AML-193 (cell line): ENCODE results near the gene TAMALIN.

Experiments used
- DNase-seq, 2 experiments: peaks; one replicate each; lab custom pipeline; 2025; lab: John Stamatoyannopoulos, UW

TAMALIN gene

DNA sequence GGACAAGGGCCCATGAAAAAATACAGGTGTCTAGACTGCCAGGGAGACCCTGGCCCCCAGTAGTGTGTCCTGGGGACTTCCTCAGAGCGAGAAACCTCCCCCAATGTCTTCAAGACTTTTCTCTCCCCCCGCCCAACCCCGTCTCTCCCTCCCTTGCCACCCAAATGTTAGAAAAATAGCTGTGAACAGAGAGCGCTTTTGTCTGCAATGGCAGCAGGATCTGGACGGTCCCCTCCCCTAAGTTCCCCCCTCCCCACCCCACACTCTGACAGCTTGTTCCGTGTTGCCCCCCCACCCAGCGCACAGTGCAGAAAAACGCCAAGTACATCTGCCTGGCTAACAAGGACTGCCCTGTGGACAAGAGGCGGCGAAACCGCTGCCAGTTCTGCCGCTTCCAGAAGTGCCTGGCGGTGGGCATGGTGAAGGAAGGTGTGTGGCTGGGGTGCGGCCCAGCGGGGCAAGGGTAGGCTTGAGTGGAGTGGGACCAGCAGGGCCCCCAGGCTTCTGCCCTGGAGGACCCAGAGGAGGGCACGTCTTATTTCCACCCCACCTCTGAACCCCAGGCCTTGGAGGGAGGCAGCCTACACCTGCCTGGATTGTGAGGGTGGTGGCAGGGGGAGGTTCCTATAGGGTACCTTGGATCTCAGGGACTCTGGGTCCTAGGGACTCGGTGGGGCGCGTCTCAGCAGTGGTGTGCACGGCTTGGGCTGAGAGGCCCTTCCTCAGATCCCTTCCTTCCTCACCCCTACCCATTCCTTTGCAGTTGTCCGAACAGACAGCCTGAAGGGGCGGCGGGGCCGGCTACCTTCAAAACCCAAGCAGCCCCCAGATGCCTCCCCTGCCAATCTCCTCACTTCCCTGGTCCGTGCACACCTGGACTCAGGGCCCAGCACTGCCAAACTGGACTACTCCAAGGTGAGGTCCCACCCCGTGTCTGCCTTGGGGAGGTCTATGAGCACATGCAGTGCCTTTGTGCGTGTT, 49.3 kb downstream of the TAMALIN start:
- DNase-seq = no peak

- no peak for DNase-seq
Measured at GRCh38 chr12:52056801-52057637, 50.3 kb downstream of the TAMALIN start.

GRCh38 chr12:52057638-52058576, 51.2 kb downstream of the TAMALIN start:
- no peak for DNase-seq

DNA sequence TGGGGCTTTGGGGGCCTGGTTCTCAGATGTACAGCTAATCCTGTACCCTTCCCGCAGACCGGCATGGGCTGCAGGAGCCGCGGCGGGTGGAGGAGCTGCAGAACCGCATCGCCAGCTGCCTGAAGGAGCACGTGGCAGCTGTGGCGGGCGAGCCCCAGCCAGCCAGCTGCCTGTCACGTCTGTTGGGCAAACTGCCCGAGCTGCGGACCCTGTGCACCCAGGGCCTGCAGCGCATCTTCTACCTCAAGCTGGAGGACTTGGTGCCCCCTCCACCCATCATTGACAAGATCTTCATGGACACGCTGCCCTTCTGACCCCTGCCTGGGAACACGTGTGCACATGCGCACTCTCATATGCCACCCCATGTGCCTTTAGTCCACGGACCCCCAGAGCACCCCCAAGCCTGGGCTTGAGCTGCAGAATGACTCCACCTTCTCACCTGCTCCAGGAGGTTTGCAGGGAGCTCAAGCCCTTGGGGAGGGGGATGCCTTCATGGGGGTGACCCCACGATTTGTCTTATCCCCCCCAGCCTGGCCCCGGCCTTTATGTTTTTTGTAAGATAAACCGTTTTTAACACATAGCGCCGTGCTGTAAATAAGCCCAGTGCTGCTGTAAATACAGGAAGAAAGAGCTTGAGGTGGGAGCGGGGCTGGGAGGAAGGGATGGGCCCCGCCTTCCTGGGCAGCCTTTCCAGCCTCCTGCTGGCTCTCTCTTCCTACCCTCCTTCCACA, 52.0 kb downstream of the TAMALIN start:
- DNase-seq = no peak

DNA sequence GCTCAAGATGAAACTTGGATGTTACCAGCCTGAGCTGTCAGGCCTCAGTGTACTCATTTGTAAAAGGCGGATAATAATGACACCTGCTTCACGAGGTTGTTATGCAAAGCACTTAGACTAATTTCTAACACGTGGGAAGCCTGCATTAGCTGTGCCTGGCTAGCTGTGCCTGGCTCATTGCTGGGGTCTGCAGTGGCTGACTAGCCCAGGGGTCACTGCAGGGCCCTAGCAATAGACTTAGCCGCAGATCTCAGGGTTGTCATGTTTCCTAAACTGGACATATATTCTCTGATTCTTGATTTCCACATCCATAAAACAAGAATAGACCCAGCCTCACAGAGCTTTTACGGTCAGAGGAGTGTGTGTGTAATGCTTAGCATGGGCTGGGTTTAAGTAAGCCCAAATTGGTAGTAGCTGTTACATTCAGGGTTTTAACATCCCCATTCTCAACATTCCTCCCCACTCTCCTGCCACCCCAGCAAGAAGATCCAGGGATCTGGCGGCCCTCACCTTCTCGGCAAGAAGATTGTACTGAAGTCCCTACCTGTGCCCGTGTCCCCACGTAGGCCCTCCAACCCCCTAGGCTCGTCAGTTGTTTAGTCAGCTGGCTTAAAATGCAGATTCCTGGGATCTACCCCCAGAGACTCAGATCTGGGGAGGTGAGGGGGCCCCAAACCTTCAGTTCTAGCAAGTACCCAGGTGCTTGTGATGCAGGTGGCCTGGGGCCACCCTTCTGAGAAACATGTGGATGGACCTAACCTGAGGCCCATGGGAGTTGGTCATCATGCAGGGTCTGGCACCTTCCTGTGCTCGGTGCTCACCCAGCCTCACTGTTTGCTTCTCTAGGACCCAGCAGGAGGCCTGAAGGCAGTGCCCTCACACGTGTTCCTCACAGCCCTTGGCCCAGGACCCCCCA, 53.1 kb downstream of the TAMALIN start:
- DNase-seq = no peak

DNA sequence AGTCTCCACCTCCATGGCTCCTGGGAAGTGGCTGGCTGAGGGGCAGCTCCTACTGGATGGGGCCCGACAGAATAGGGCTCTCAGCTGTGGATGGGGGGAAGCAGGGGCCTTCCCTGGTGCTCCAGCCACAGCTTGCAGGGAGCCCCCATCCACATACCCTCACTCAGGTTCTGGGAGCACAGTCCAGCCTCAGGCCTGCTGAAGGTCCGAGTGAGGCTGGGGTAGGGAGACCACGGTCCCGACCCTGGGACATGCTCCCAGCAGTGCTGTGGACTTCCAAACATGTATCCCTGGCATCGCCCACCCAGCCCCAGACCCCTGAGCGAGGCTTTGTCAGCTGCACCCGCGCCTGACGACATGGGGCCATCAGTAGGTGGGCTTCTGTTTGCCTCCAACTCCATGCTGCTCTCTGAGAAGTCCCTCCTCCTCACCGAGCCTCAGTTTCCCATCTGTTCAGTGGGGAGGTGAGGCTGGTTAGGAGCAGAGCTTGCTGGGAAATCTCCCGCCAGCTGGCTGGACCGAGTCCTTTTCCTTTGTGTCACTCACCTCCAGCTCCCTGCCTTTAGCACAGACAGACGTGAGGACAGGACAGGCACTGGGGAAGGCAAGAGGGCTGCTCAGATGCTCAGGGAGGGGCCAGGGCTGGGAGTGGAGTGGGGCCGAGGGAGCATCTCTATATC, 53.9 kb downstream of the TAMALIN start:
- no peak for DNase-seq

- DNase-seq = no peak
Measured at GRCh38 chr12:52061470-52062166, 54.9 kb downstream of the TAMALIN start.

- no peak for DNase-seq
Measured at GRCh38 chr12:52062167-52063081, 55.7 kb downstream of the TAMALIN start.

GRCh38 chr12:52063082-52063924, 56.6 kb downstream of the TAMALIN start:
- DNase-seq = no peak

GRCh38 chr12:52063981-52064649, 57.4 kb downstream of the TAMALIN start:
- DNase-seq = no peak
